LNCAP (cell line): ENCODE results near the gene MSI2.

ENCODE experiments used
- CTCF ChIP-seq: fragments of 450-650 bp; IDR thresholded peaks from 2 replicates; pipeline ENCODE4 v1.5.1; 2017; ENCODE audit warnings: mild to moderate bottlenecking

Gene MSI2

GRCh38 chr17:57467801-57468200, 211.5 kb downstream of the MSI2 start:
- no peak for TF ChIP-seq CTCF

- no peak for TF ChIP-seq CTCF
Measured at GRCh38 chr17:57468932-57469775, 212.8 kb downstream of the MSI2 start.

GRCh38 chr17:57470906-57471305, 214.6 kb downstream of the MSI2 start:
- TF ChIP-seq CTCF, result no peak

- no peak for TF ChIP-seq CTCF
Measured at GRCh38 chr17:57471868-57472368, 215.6 kb downstream of the MSI2 start.

- no peak for TF ChIP-seq CTCF
Measured at GRCh38 chr17:57475796-57476195, 219.5 kb downstream of the MSI2 start.

- TF ChIP-seq CTCF, result no peak
Measured at GRCh38 chr17:57477522-57478362, 221.4 kb downstream of the MSI2 start.

GRCh38 chr17:57478478-57479250, 222.3 kb downstream of the MSI2 start:
- TF ChIP-seq CTCF, result no peak
